OCI-LY1 (cell line): ENCODE data around the gene ATP11C.
"Not testable (repeated sequence)": the region's sequence is repeated elsewhere in the genome, so short reads cannot be mapped to it uniquely, and the experiment has no call there.

Experiments
- H2AFZ ChIP-seq: fragments of 200-600 bp; sonication (generic), shearing (Covaris generic); 2 replicates; pipeline ENCODE4 v1.6.0; 2014; ENCODE audit warnings: antibody characterized with exemption, mild to moderate bottlenecking, low read length
- H3F3A ChIP-seq: fragments of 200-600 bp; sonication (generic), shearing (Covaris generic); 2 replicates; pipeline ENCODE4 v1.6.0; 2014; ENCODE audit warnings: mild to moderate bottlenecking, antibody characterized with exemption, low read length, moderate library complexity; ENCODE audit not compliant: insufficient read depth
- H3K27ac ChIP-seq: fragments of 200-600 bp; sonication (generic); 2 replicates; pipeline ENCODE4 v1.5.1; 2014; ENCODE audit warnings: low read length, mixed run types, mild to moderate bottlenecking, low read depth; ENCODE audit not compliant: poor library complexity, severe bottlenecking
- H3K27me3 ChIP-seq: fragments of 200-600 bp; sonication (generic); 2 replicates; pipeline ENCODE4 v1.6.0; 2014; ENCODE audit warnings: antibody characterized with exemption, mild to moderate bottlenecking, low read length, moderate library complexity; ENCODE audit not compliant: insufficient read depth
- H3K36me3 ChIP-seq: fragments of 200-600 bp; sonication (generic); 2 replicates; pipeline ENCODE4 v1.6.1; 2014; ENCODE audit warnings: mild to moderate bottlenecking, antibody characterized with exemption, low read length, moderate library complexity, mixed read lengths; ENCODE audit not compliant: insufficient read depth
- H3K4me1 ChIP-seq: fragments of 200-600 bp; sonication (generic); 2 replicates; pipeline ENCODE4 v1.5.1; 2014; ENCODE audit warnings: mild to moderate bottlenecking, low read length, moderate library complexity; ENCODE audit not compliant: insufficient read depth, severe bottlenecking
- H3K4me2 ChIP-seq: fragments of 200-600 bp; sonication (generic), shearing (Covaris generic); 2 replicates; pipeline ENCODE4 v1.6.1; 2014; ENCODE audit warnings: low read length
- H3K4me3 ChIP-seq: fragments of 200-600 bp; sonication (generic); 2 replicates; pipeline ENCODE4 v1.5.1; 2014; ENCODE audit warnings: low read length, low read depth, mild to moderate bottlenecking, mixed read lengths; ENCODE audit not compliant: poor library complexity, severe bottlenecking
- H3K79me2 ChIP-seq: fragments of 200-600 bp; shearing (Covaris generic); 2 replicates; pipeline ENCODE4 v1.6.1; 2016; ENCODE audit warnings: mixed run types, low read length, mixed read lengths; ENCODE audit not compliant: insufficient read depth
- H3K9ac ChIP-seq: fragments of 200-600 bp; sonication (generic), shearing (Covaris generic); 2 replicates; pipeline ENCODE4 v1.6.1; 2014; ENCODE audit warnings: mild to moderate bottlenecking, low read length, mixed read lengths
- H3K9me2 ChIP-seq: fragments of 200-600 bp; sonication (generic), shearing (Covaris generic); 2 replicates; pipeline ENCODE4 v1.6.1; 2014; ENCODE audit warnings: low read depth, mild to moderate bottlenecking, low read length, mixed read lengths
- H3K9me3 ChIP-seq: fragments of 200-600 bp; shearing (Covaris generic); 2 replicates; pipeline ENCODE4 v1.6.1; 2014; ENCODE audit warnings: low read length, mixed read lengths
- H4K20me1 ChIP-seq: fragments of 200-600 bp; sonication (generic), shearing (Covaris generic); 2 replicates; pipeline ENCODE4 v1.6.0; 2016; ENCODE audit warnings: mild to moderate bottlenecking, low read length; ENCODE audit not compliant: insufficient read depth
- CTCF ChIP-seq: fragments of 200-600 bp; sonication (generic), shearing (Covaris generic); IDR thresholded peaks from 2 replicates; pipeline ENCODE4 v1.5.1; 2017; ENCODE audit warnings: mild to moderate bottlenecking, antibody characterized with exemption, low read length, moderate library complexity, mixed read lengths
- EZH2 ChIP-seq: fragments of 200-600 bp; sonication (generic), shearing (Covaris generic); IDR thresholded peaks from 2 replicates; pipeline ENCODE4 v1.8.0; 2017; ENCODE audit warnings: borderline replicate concordance, mixed run types, mild to moderate bottlenecking, antibody characterized with exemption, low read length, moderate library complexity, mixed read lengths

ATP11C gene

DNA sequence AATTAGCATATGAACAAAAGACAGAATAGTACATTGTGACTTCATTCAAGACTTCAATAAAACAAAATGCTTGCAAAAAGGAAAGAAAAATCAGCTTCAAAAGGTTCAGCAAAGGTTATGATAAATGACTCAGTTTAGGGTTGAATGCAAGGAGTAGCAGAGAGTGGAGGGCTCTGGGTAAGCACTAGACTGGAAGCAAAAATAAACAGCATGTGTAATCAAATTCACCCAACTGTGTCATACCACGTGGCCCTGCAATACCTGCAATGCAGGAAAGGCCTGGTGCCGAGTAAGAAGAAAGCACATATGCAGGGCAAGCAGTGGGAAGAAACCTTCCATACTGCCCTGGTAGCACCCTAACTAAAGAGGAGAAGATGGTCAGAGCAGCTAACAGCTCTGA lies 88.7 kb downstream of the ATP11C start:
- TF ChIP-seq EZH2 (no peak), CTCF (no peak)
- no peak overlapping the region for H3K9ac ChIP-seq
- H3K36me3 ChIP-seq = no peaks in the 10 kb centered on the region
- H3K4me2 ChIP-seq = peak overlapping the region; percentile 19; the same call in 1 of the 2 replicates
- H3K27ac ChIP-seq = no peak overlapping the region
- H3K4me1 ChIP-seq = peaks cover 15% of the 10 kb centered on the region
- no peaks in the 10 kb centered on the region for H3F3A ChIP-seq
- H2AFZ ChIP-seq = no peak overlapping the region
- H3K9me2 ChIP-seq = no peaks in the 10 kb centered on the region
- no peaks in the 10 kb centered on the region for H3K9me3 ChIP-seq
- no peaks in the 10 kb centered on the region for H4K20me1 ChIP-seq
- no peaks in the 10 kb centered on the region for H3K79me2 ChIP-seq
- no peak overlapping the region for H3K4me3 ChIP-seq
- no peaks in the 10 kb centered on the region for H3K27me3 ChIP-seq

DNA sequence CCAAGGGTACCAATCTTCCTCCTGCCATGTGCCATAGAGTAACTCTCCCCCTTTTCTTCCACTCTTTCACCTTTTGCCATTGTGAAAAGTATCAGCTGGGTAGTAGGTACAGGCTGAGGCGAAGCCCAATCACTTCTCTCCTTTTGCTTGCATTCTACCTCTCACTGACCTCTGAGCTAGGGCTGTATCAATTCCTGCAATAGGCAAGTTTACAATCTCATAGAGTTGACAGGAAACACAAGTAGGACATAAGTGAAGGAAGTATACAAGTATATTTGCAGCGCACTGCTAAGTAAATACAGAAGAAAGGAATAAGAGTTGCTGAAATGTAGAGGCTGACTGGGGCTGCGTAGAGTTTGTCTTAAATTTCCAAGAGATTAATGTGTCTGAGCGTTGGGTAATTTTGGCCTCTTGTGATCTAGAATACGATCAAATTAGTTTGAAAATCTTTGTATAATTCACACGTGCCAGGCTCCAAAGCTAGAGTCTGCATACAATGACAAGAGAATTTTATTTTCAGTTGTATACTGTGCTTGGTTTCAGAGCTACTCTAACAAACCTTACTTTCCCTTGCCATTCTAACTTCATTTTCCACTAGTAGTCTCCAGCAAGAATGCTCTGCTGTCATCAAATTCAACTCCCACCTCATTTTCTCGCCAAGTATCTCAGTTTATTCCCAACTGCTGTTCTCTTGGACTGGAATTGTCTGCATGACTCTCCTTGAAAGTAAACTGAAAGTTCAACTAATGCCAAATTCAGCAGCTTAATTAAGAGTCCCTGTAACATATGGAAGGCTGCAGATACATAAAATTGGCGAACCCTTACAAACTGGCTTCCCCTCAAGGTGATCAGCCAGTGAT lies 90.3 kb downstream of the ATP11C start:
- H3K27ac ChIP-seq = no peak overlapping the region
- TF ChIP-seq EZH2 (no peak), CTCF (no peak)
- no peak overlapping the region for H3K9ac ChIP-seq
- H3F3A ChIP-seq = no peaks in the 10 kb centered on the region
- H4K20me1 ChIP-seq = no peaks in the 10 kb centered on the region
- H3K36me3 ChIP-seq = no peaks in the 10 kb centered on the region
- H3K9me2 ChIP-seq = no peaks in the 10 kb centered on the region
- H3K79me2 ChIP-seq = no peaks in the 10 kb centered on the region
- H3K27me3 ChIP-seq = no peaks in the 10 kb centered on the region
- H2AFZ ChIP-seq = no peak overlapping the region
- peaks cover 15% of the 10 kb centered on the region for H3K4me1 ChIP-seq
- no peaks in the 10 kb centered on the region for H3K9me3 ChIP-seq
- no peak overlapping the region for H3K4me2 ChIP-seq
- no peak overlapping the region for H3K4me3 ChIP-seq

- not testable (repeated sequence) for H3K9ac ChIP-seq, H3K79me2 ChIP-seq, H3K27me3 ChIP-seq, H2AFZ ChIP-seq, H3K9me3 ChIP-seq, H3K36me3 ChIP-seq, H3F3A ChIP-seq, H3K4me2 ChIP-seq, H3K27ac ChIP-seq, H3K9me2 ChIP-seq, H4K20me1 ChIP-seq, H3K4me3 ChIP-seq
- H3K4me1 ChIP-seq = peaks cover 12% of the 10 kb centered on the region
Observed at GRCh38 chrX:139836335-139836734, 96.5 kb downstream of the ATP11C start.

DNA sequence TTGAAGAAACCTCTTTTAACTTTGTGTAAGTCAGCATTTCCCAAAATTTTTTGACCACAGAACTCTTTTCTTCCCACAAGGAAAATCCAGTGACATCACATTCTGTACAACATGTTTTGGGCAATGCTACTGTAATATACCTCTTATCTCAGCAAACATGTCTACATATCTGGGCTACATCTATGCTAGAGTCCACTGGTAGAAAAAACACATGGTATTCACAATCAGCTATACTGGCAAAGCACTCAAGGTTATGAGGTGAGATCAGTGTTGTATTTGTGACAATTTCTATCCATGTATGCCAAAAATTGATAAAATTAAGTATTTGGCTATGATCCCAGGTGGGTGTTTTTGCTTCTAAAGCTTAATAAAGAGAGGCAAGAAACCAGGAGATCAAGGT lies 98.0 kb downstream of the ATP11C start:
- peaks cover 26% of the 10 kb centered on the region for H3K4me1 ChIP-seq
- no peaks in the 10 kb centered on the region for H3K9me2 ChIP-seq
- H2AFZ ChIP-seq = no peak overlapping the region
- H4K20me1 ChIP-seq = no peaks in the 10 kb centered on the region
- no peaks in the 10 kb centered on the region for H3K36me3 ChIP-seq
- H3K4me3 ChIP-seq = no peak overlapping the region
- no peaks in the 10 kb centered on the region for H3K9me3 ChIP-seq
- H3K27me3 ChIP-seq = no peaks in the 10 kb centered on the region
- H3K9ac ChIP-seq = no peak overlapping the region
- no peak overlapping the region for H3K4me2 ChIP-seq
- no peaks in the 10 kb centered on the region for H3F3A ChIP-seq
- H3K79me2 ChIP-seq = peaks cover 6% of the 10 kb centered on the region; the same call in 1 of the 2 replicates
- TF ChIP-seq EZH2 (no peak), CTCF (no peak)
- H3K27ac ChIP-seq = no peak overlapping the region
